ENCODE data around the gene KIF5C.

GRCh38 chr2:149004836-149005235, 129.8 kb downstream of the KIF5C start:
- no peak for TF ChIP-seq CTCF (IDR thresholded peaks at IDR 0.05; ENCODE audit: low read depth, low read length, missing input control)
- TF ChIP-seq YY1 (IDR thresholded peaks at IDR 0.05) = no peak
- TF ChIP-seq REST (IDR thresholded peaks at IDR 0.05) = no peak
- no peak for TF ChIP-seq ATF3 (IDR thresholded peaks at IDR 0.05)
- TF ChIP-seq RAD21 (IDR thresholded peaks at IDR 0.05) = no peak
- no peak for TF ChIP-seq RXRA (IDR thresholded peaks at IDR 0.05)
- TF ChIP-seq GABPA (IDR thresholded peaks at IDR 0.05 in 1 of 2, conservative IDR thresholded peaks at IDR 0.05 in 1 of 2) = no peak
- no peak for TF ChIP-seq HNF4A (conservative IDR thresholded peaks at IDR 0.05)
- TF ChIP-seq JUND (IDR thresholded peaks at IDR 0.05) = no peak
- no peak for TF ChIP-seq FOXA1 (IDR thresholded peaks at IDR 0.05)
